B cell (primary cell): ENCODE results near the gene ZNF333.

Experiments used
- EZH2 ChIP-seq: IDR thresholded peaks from 2 replicates; pipeline ENCODE4 v1.6.1; 2012; ENCODE audit warnings: borderline replicate concordance, low read depth, mild to moderate bottlenecking, moderate library complexity, low read length; ENCODE audit not compliant: insufficient read depth, poor library complexity, severe bottlenecking
- TF ChIP-seq, protein P1 (sequence below): fragments of 200-600 bp; IDR thresholded peaks from one replicate; pipeline ENCODE4 v1.8.0; 2022; ENCODE audit warnings: antibody characterized with exemption, mild to moderate bottlenecking

DNA sequence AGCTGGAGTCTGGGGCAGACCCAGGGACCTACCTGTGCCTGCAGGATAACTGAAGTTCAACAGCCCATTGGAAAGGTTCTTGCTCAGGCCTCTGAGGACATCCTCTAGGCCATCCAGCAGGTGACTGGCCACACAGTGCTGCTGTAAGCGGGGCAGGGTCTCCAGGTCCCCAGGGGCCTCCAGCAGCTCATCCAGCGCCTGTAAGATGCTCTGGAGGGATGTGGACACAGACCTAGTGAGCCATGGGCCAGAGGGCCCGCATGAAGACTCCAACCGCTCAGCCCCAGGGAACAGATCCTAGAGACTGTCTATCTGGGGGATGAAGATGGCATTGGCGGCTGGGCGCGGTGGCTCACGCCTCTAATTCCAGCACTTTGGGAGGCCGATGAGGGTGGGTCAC, 74.6 kb downstream of the ZNF333 start:
- TF ChIP-seq, protein P1, sequence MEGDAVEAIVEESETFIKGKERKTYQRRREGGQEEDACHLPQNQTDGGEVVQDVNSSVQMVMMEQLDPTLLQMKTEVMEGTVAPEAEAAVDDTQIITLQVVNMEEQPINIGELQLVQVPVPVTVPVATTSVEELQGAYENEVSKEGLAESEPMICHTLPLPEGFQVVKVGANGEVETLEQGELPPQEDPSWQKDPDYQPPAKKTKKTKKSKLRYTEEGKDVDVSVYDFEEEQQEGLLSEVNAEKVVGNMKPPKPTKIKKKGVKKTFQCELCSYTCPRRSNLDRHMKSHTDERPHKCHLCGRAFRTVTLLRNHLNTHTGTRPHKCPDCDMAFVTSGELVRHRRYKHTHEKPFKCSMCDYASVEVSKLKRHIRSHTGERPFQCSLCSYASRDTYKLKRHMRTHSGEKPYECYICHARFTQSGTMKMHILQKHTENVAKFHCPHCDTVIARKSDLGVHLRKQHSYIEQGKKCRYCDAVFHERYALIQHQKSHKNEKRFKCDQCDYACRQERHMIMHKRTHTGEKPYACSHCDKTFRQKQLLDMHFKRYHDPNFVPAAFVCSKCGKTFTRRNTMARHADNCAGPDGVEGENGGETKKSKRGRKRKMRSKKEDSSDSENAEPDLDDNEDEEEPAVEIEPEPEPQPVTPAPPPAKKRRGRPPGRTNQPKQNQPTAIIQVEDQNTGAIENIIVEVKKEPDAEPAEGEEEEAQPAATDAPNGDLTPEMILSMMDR: no peak
- TF ChIP-seq EZH2: no peak
